K562 (cell line): ENCODE measurements around the gene KCTD6. TPM values are rescaled to one million over a fixed set of nuclear protein-coding genes. Genes with fewer than 3 reads are reported as not detected.

Source experiments
- ARID2 ChIP-seq: fragments of 450-650 bp; IDR thresholded peaks from 2 replicates; pipeline ENCODE4 v1.6.1; 2017; ENCODE audit warnings: antibody characterized with exemption, mild to moderate bottlenecking
- CREM ChIP-seq: IDR thresholded peaks from 2 replicates; pipeline ENCODE4 v1.6.1; 2014; ENCODE audit warnings: antibody characterized with exemption, low read depth
- HOXB6 ChIP-seq: fragments of 250-450 bp; sonication (Bioruptor Pico); IDR thresholded peaks from 2 replicates; pipeline ENCODE4 v1.5.1; 2022; ENCODE audit warnings: mild to moderate bottlenecking, borderline replicate concordance
- KLF13 ChIP-seq: fragments of 450-650 bp; IDR thresholded peaks from 2 replicates; pipeline ENCODE4 v1.6.1; 2016; ENCODE audit warnings: missing genetic modification characterization, low read depth, mild to moderate bottlenecking, missing compliant biosample characterization, moderate library complexity, borderline replicate concordance
- RHOXF2B ChIP-seq: fragments of 250-450 bp; sonication (Bioruptor Pico); conservative IDR thresholded peaks from 2 replicates; pipeline ENCODE4 v1.5.1; 2021
- SMC3 ChIP-seq: conservative IDR thresholded peaks from 2 replicates; pipeline ENCODE4 v1.6.1; 2011; ENCODE audit warnings: low read depth, low read length, improper control_type of control experiment; ENCODE audit not compliant: insufficient read depth
- STAT5A ChIP-seq: IDR thresholded peaks from 2 replicates; pipeline ENCODE4 v1.6.1; 2012; ENCODE audit warnings: low read length, inconsistent platforms, borderline replicate concordance
- polyA plus RNA-seq, 8 experiments: library from polyadenylated mRNA; depleted of rRNA in 4 of 8; stranded (reverse) in 5 of 8; unstranded in 3 of 8; fragments of >200 nt; fragmentation: Nextera tagmentation in 2 of 8; fragmentation: Illumina TruSeq in 1 of 8; extraction: Ambion mirVana in 2 of 8; extraction: Trizol in 1 of 8; gene quantifications; 2 replicates each; pipeline versions ENCODE4 v1.2.1 to v1.2.3, GENCODE V29; 2011 to 2014; ENCODE audit warnings: inconsistent platforms in 1 of 8, missing spikeins in 1 of 8
- total RNA-seq, 7 experiments: library from RNA; depleted of rRNA in 6 of 7; stranded (reverse); fragments of >200 nt in 6 of 7; fragmentation: Illumina TruSeq in 2 of 7; extraction: Trizol in 2 of 7; gene quantifications; 2 replicates each; pipeline versions ENCODE4 v1.2.1 to v1.2.3, GENCODE V29; 2011 to 2021; ENCODE audit warnings: low replicate concordance in 1 of 7
- TF ChIP-seq, protein P1 (sequence below): fragments of 450-650 bp; formaldehyde crosslinking; IDR thresholded peaks from 2 replicates; pipeline ENCODE4 v1.4.0; 2020; ENCODE audit warnings: mild to moderate bottlenecking, moderate library complexity
- TF ChIP-seq, protein P2 (sequence below): fragments of 200-800 bp; sonication (Bioruptor generic); IDR thresholded peaks from 2 replicates; pipeline ENCODE4 v1.6.1; 2017; ENCODE audit warnings: missing genetic modification characterization, missing compliant biosample characterization

Gene KCTD6
- total and polyA plus RNA-seq, 9 of the 15 experiments (the other 6 are each of a cell fraction or from before 2014, with no cell fraction given) = 2.1 to 5.9 (median 4.5) TPM

DNA sequence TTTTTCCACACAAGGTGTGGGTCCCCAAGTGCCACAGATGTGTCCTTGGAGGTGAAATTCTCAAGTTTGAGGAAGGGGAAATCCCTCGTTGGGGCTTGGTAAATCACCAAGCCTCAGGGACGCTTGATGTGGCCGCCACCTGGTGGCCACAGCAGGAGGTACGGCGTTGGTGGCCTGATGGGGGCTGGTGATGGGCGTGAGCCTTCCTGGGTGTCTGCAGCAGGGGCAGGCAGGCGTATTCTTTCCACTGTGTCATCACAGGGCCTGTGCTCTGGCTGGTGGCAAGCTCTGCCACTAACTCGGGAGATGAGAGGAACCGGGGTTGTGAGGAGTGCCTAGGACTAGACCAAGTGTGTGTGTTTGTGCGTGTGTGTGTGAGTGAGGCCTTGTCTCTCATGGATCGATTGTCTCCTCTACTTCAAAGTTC, 40.9 kb downstream of the KCTD6 start (continued):
- TF ChIP-seq, protein P1, sequence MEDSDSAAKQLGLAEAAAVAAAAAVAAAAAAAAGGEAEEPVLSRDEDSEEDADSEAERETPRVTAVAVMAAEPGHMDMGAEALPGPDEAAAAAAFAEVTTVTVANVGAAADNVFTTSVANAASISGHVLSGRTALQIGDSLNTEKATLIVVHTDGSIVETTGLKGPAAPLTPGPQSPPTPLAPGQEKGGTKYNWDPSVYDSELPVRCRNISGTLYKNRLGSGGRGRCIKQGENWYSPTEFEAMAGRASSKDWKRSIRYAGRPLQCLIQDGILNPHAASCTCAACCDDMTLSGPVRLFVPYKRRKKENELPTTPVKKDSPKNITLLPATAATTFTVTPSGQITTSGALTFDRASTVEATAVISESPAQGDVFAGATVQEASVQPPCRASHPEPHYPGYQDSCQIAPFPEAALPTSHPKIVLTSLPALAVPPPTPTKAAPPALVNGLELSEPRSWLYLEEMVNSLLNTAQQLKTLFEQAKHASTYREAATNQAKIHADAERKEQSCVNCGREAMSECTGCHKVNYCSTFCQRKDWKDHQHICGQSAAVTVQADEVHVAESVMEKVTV (CRISPR knock-in tag) = peak; percentile 77
- 0 out of 2 replicates have a peak, but pooled peaks have one; percentile 25 for TF ChIP-seq KLF13 (tag)
- TF ChIP-seq CREM = 0 out of 2 replicates have a peak, but pooled peaks have one; percentile 33
- TF ChIP-seq, protein P2, sequence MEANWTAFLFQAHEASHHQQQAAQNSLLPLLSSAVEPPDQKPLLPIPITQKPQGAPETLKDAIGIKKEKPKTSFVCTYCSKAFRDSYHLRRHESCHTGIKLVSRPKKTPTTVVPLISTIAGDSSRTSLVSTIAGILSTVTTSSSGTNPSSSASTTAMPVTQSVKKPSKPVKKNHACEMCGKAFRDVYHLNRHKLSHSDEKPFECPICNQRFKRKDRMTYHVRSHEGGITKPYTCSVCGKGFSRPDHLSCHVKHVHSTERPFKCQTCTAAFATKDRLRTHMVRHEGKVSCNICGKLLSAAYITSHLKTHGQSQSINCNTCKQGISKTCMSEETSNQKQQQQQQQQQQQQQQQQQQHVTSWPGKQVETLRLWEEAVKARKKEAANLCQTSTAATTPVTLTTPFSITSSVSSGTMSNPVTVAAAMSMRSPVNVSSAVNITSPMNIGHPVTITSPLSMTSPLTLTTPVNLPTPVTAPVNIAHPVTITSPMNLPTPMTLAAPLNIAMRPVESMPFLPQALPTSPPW (CRISPR knock-in tag) = 0 out of 2 replicates have a peak, but pooled peaks have one; percentile 18
- no peak for TF ChIP-seq STAT5A
- TF ChIP-seq HOXB6 (CRISPR knock-in tag) = no peak
- no peak for TF ChIP-seq RHOXF2B (CRISPR knock-in tag)
- TF ChIP-seq ARID2 = 0 out of 2 replicates have a peak, but pooled peaks have one; percentile 12
- peak; percentile 82 for TF ChIP-seq SMC3
